NCI-H524 treated with DMSO at 0.1 percent for 48 hours (cell line): ENCODE results near the gene CSMD2.

Experiments used
- DNase-seq: peaks from one replicate; lab custom pipeline; 2025; lab: John Stamatoyannopoulos, UW

CSMD2 gene

GRCh38 chr1:33960188-33960895 is 204.7 kb downstream of the CSMD2 start:
- DNase-seq, result no peak

GRCh38 chr1:33957854-33958253 is 207.2 kb downstream of the CSMD2 start:
- no peak for DNase-seq

- no peak for DNase-seq
Measured at GRCh38 chr1:33955096-33955495, 209.9 kb downstream of the CSMD2 start.

- DNase-seq, result no peak
Measured at GRCh38 chr1:33949570-33949969, 215.5 kb downstream of the CSMD2 start.

GRCh38 chr1:33948291-33948690 is 216.7 kb downstream of the CSMD2 start:
- DNase-seq, result no peak

GRCh38 chr1:33946836-33947235 is 218.2 kb downstream of the CSMD2 start:
- DNase-seq, result no peak

GRCh38 chr1:33944846-33945245 is 220.2 kb downstream of the CSMD2 start:
- no peak for DNase-seq

- DNase-seq, result no peak
Measured at GRCh38 chr1:33943978-33944377, 221.1 kb downstream of the CSMD2 start.

GRCh38 chr1:33932871-33933270 is 232.2 kb downstream of the CSMD2 start:
- DNase-seq, result no peak

GRCh38 chr1:33931111-33931475 is 233.9 kb downstream of the CSMD2 start:
- DNase-seq, result no peak

GRCh38 chr1:33930346-33931110 is 234.5 kb downstream of the CSMD2 start:
- no peak for DNase-seq

- DNase-seq, result no peak
Measured at GRCh38 chr1:33928251-33928650, 236.8 kb downstream of the CSMD2 start.

- DNase-seq, result no peak
Measured at GRCh38 chr1:33927721-33928120, 237.3 kb downstream of the CSMD2 start.

- DNase-seq, result no peak
Measured at GRCh38 chr1:33925586-33925985, 239.4 kb downstream of the CSMD2 start.

GRCh38 chr1:33921281-33921680 is 243.7 kb downstream of the CSMD2 start:
- DNase-seq, result no peak

GRCh38 chr1:33918368-33918767 is 246.7 kb downstream of the CSMD2 start:
- no peak for DNase-seq

- DNase-seq, result no peak
Measured at GRCh38 chr1:33916786-33917185, 248.2 kb downstream of the CSMD2 start.

GRCh38 chr1:33914531-33914930 is 250.5 kb downstream of the CSMD2 start:
- no peak for DNase-seq

GRCh38 chr1:33908324-33908956 is 256.6 kb downstream of the CSMD2 start:
- DNase-seq, result no peak

- DNase-seq, result no peak
Measured at GRCh38 chr1:33906156-33906555, 258.9 kb downstream of the CSMD2 start.

GRCh38 chr1:33905241-33905640 is 259.8 kb downstream of the CSMD2 start:
- DNase-seq, result no peak

- no peak for DNase-seq
Measured at GRCh38 chr1:33903210-33903589, 261.8 kb downstream of the CSMD2 start.

GRCh38 chr1:33902486-33903209 is 262.4 kb downstream of the CSMD2 start:
- no peak for DNase-seq
